GM19467 (cell line): Measurements from ENCODE around the gene PIP.
"Not testable (repeated sequence)": the region's sequence is repeated elsewhere in the genome, so short reads cannot be mapped to it uniquely, and the experiment has no call there.

Experiments
- ATAC-seq: cut with Tn5 transposase; IDR thresholded peaks from one replicate; pipeline ENCODE4 v1.9.1; 2021; ENCODE audit warnings: mild to moderate bottlenecking, moderate library complexity; ENCODE audit not compliant: unreplicated experiment

PIP gene

GRCh38 chr7:143131781-143132180 is at the start of gene PIP:
Gene PIP, plus strand, starts transcription at chr7:143132077. Its CDS starts 40 bp downstream, at chr7:143132117.
- no peak for ATAC-seq

GRCh38 chr7:143085109-143085508 is 46.8 kb upstream of the PIP start:
- no peak for ATAC-seq

DNA sequence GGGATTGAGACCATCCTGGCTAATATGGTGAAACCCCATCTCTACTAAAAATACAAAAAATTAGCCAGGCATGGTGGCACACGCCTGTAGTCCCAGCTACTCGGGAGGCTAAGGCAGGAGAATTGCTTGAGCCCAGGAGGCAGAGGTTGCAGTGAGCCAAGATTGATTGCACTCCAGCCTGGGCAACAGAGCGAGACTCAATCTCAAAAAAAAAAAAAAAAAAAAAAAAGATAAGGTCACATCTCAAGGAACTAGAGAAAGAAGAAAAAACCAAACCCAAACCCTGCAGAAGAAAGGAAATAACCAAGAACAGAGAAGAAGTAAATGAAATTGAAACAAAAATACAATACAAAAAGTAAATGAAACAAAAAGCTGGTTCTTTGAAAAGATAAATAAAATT is 46.3 kb upstream of the PIP start:
- ATAC-seq = not testable (repeated sequence)

DNA sequence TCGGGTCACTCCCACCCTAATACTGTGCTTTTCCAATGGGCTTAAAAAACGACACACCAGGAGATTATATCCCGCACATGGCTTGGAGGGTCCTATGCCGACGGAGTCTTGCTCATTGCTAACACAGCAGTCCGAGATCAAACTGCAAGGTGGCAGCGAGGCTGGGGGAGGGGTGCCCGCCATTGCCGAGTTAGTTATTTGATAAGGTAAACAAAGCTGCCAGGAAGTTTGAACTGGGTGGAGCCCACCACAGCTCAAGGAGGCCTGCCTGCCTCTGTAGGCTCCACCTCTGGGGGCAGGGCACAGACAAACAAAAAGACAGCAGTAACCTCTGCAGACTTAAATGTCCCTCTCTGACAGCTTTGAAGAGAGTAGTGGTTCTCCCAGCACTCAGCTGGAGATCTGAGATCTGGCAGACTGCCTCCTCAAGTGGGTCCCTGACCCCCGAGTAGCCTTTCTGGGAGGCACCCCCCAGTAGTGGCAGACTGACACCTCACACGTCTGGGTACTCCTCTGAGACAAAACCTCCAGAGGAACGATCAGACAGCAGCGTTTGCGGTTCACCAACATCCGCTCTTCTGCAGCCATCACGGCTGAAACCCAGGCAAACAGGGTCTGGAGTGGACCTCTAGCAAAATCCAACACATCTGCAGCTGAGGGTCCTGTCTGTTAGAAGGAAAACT is 43.2 kb upstream of the PIP start:
- ATAC-seq = not testable (repeated sequence)

DNA sequence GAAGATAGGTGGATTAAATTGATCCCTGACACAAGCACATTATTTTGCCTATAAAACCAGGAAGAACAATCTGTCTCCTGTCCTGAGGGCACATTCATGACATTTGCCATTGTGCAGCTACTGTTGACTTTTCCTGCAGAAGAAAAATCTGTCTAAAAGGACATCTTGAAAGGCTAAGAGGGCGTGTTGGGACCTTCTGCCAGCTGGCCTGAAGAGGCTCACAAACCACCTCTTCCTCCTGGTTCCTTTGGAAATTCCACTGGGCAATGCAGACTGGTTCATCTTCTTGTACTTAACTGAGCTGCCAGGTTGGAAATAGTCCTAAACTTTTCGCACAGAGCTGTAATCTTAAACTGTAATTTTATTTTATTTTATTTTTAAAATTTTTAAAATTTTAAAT is 35.7 kb upstream of the PIP start:
- ATAC-seq = no peak

GRCh38 chr7:143099579-143099978 is 32.3 kb upstream of the PIP start:
- not testable (repeated sequence) for ATAC-seq

DNA sequence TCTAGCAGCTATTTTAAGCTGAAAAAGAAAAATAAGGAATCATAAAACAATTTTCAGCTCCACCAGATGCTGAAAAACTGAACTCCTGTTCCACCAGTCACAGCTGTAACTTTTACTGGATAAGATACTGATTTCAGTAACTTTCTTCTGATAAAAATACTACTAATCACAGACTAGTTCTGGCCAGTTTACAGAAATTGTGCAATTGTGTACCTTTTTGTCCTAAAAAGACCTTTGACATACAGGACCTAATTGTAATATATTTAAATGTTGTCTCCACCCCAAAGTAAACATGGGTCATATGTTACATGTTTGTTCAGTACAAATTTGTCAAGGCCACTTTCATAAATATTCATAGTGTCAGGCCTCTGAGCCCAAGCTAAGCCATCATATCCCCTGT is 27.1 kb upstream of the PIP start:
- ATAC-seq = no peak

DNA sequence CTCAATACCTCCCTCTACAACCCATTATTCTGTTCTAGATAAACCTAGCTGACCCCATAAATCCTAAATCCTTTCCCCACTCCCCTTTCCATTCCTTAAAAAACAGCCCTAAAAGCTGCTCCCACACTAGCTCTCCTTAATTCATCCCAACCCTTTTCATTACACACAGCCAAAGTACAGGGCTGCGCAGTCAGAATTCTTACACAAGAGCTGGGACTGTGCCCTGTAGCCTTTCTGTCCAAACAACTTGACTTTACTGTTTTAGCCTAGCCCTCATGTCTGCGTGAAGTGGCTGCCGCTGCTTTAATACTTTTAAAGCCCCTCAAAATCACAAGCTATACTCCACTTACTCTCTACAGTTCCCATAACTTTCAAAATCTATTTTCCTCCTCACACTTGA is 23.9 kb upstream of the PIP start:
- ATAC-seq = not testable (repeated sequence)

GRCh38 chr7:143117395-143117794 is 14.5 kb upstream of the PIP start:
- ATAC-seq = no peak

GRCh38 chr7:143120691-143121405 is 11.0 kb upstream of the PIP start:
- ATAC-seq = no peak

- ATAC-seq = not testable (repeated sequence)
These were observed 8.6 kb upstream of the PIP start for GRCh38 chr7:143123326-143123725.

GRCh38 chr7:143126146-143126545 is 5.7 kb upstream of the PIP start:
- ATAC-seq = no peak

- ATAC-seq = no peak
These were observed 2.8 kb upstream of the PIP start for GRCh38 chr7:143129051-143129450.

GRCh38 chr7:143129477-143129876 is 2.4 kb upstream of the PIP start:
- no peak for ATAC-seq

DNA sequence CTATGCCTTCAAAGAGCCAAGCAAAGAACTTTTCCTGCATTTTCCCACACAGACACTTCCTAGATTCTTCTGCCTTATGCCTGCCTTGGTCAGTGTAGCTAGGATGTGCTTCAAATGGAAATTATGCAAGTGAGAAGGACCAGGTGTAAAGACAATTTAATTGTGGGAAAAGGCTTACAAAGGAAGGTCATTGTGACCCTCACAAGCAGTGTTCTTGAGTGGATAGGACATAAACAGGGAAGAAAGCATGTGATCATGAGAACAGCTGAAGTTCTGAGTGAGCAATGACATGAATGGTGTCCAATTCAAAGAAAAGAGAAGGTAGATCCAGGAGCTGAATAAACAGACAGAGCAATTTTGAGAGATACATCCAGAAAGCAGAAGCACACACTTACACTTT is 1.3 kb upstream of the PIP start:
- no peak for ATAC-seq

GRCh38 chr7:143147070-143147469 is 15.2 kb downstream of the PIP start:
- ATAC-seq = no peak

DNA sequence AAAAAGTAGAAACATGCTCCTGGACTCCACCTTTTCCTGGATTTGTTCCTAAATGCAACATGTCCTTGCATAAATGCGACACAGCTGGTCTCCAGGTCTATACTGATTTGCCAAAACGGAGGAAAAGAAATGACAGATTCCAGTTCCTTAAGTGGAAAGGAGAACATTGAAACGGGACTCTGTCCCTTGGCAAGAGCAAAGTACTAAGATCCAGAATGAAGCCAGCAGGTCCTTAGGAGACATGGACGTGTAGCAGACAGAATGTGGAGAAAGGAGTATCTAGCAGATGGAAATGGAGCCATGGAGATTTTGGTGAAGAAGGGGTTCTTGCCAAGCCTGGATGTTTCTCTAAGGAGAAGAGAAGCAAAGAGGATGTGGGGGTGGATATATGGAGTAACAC is 16.2 kb downstream of the PIP start:
- no peak for ATAC-seq

DNA sequence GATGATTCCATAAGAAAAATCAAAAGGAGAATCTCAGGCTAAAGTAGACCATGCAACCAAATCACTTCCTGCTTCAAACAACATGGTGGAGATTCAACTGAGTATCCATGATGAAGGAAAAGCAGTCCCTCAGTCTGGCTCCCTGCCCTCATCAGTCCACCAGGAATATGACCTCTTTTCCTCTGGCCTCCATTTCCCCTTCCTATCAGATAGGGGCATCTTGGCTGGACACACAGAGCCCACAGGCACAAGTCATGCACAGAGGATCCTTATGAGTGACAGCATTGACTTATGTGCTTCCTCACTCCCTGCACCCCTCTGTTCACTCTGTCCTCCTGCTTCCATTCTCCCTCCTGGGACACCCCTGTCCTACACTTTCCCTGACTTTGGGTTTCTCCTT is 16.8 kb downstream of the PIP start:
- no peak for ATAC-seq

DNA sequence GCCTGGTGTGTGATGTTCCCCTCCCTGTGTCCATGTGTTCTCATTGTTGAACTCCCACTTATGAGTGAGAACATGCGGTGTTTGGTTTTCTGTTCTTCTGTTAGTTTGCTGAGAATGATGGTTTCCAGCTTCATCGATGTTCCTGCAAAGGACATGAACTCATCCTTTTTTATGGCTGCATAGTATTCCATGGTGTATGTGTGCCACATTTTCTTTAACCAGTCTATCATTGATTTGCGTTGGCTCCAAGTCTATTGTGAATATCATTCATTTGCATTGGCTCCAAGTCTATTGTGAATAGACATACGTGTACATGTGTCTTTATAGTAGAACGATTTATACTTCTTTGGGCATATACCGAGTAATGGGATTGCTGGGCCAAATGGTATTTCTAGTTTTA is 18.8 kb downstream of the PIP start:
- ATAC-seq = not testable (repeated sequence)

- ATAC-seq = not testable (repeated sequence)
These were observed 26.7 kb downstream of the PIP start for GRCh38 chr7:143158617-143159016.

GRCh38 chr7:143171697-143172096 is 39.8 kb downstream of the PIP start:
- ATAC-seq = no peak

DNA sequence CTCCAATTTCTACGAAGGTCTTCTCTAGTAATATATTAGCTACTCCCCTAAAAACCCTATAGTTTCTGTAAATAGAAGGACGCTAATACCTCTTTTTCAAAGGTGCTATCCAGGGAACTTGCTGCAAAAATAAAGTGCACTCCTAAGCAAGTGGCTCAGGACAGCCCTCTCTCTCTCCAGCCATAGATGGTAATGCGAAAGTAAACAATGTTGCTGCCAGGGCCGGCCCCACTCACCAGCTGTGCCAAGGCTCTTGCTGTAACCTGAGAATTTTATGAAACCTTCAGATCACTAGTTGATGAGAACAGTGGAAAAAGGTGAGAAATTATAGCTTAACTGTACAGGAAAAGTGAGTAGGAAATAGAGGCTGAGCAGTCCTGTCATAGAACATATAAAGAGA is 40.5 kb downstream of the PIP start:
- ATAC-seq = no peak

- ATAC-seq = no peak
These were observed 44.3 kb downstream of the PIP start for GRCh38 chr7:143176128-143176527.
